Keratinocyte (primary cell): ENCODE measurements around the gene WBP1L. TPM values are rescaled to one million over a fixed set of nuclear protein-coding genes. Genes with fewer than 3 reads are reported as not detected.

Experiments
- DNase-seq: peaks from one replicate; pipeline ENCODE4 v3.0.0-alpha.2; 2011; ENCODE audit warnings: low read depth, missing footprints, low spot score
- FAIRE-seq: peaks from 2 replicates; lab custom pipeline; 2011; peaks lifted over from hg19 to GRCh38; lab: Jason Lieb, UNC
- H2AFZ ChIP-seq: 2 replicates; pipeline ENCODE4 v1.6.0; 2012; ENCODE audit warnings: low read length, control low read depth, inconsistent platforms; ENCODE audit not compliant: control insufficient read depth
- H3K27ac ChIP-seq: 2 replicates; pipeline ENCODE4 v1.5.1; 2011; ENCODE audit warnings: low read length; ENCODE audit not compliant: control insufficient read depth, insufficient read depth
- H3K27me3 ChIP-seq: 3 replicates; pipeline ENCODE4 v1.6.0; 2011; ENCODE audit warnings: low read length; ENCODE audit not compliant: control insufficient read depth, insufficient read depth; ENCODE audit errors: extremely low read depth
- H3K36me3 ChIP-seq, 2 experiments: 2 replicates in 1 of 2; 3 replicates in 1 of 2; pipeline ENCODE4 v1.5.1; 2011; ENCODE audit warnings: low read length in 2 of 2, mild to moderate bottlenecking in 1 of 2; ENCODE audit not compliant: control insufficient read depth in 2 of 2, insufficient read depth in 2 of 2; ENCODE audit errors: extremely low read depth in 1 of 2
- H3K4me1 ChIP-seq: 3 replicates; pipeline ENCODE4 v1.5.1; 2011; ENCODE audit warnings: low read length; ENCODE audit not compliant: control insufficient read depth, insufficient read depth; ENCODE audit errors: extremely low read depth
- H3K4me2 ChIP-seq: 3 replicates; pipeline ENCODE4 v1.6.0; 2011; ENCODE audit warnings: low read depth, low read length; ENCODE audit not compliant: control insufficient read depth, insufficient read depth; ENCODE audit errors: extremely low read depth
- H3K4me3 ChIP-seq, 3 experiments: fragments of 200-600 bp in 1 of 3; sonication (generic) in 1 of 3; 2 replicates in 2 of 3; 3 replicates in 1 of 3; pipeline ENCODE4 v1.5.1; 2011 to 2016; ENCODE audit warnings: low read length in 3 of 3, mild to moderate bottlenecking in 3 of 3, control low read depth in 2 of 3, inconsistent platforms in 1 of 3, low read depth in 1 of 3, mixed read lengths in 1 of 3, mixed run types in 1 of 3, moderate library complexity in 1 of 3; ENCODE audit not compliant: control insufficient read depth in 2 of 3, insufficient read depth in 2 of 3; ENCODE audit errors: extremely low read depth in 1 of 3
- H3K79me2 ChIP-seq: 2 replicates; pipeline ENCODE4 v1.6.0; 2012; ENCODE audit warnings: low read length; ENCODE audit not compliant: control insufficient read depth, insufficient read depth
- H3K9ac ChIP-seq: 3 replicates; pipeline ENCODE4 v1.6.0; 2011; ENCODE audit warnings: low read length; ENCODE audit not compliant: control insufficient read depth, insufficient read depth; ENCODE audit errors: extremely low read depth
- H3K9me1 ChIP-seq: 3 replicates; pipeline ENCODE4 v1.6.0; 2011; ENCODE audit warnings: low read length; ENCODE audit not compliant: control insufficient read depth, insufficient read depth; ENCODE audit errors: extremely low read depth
- H3K9me3 ChIP-seq: 2 replicates; pipeline ENCODE4 v1.5.1; 2012; ENCODE audit warnings: low read depth, low read length; ENCODE audit not compliant: control insufficient read depth
- H4K20me1 ChIP-seq: 3 replicates; pipeline ENCODE4 v1.6.0; 2011; ENCODE audit warnings: low read length; ENCODE audit not compliant: control insufficient read depth, insufficient read depth; ENCODE audit errors: extremely low read depth
- EZH2 ChIP-seq: IDR thresholded peaks from one replicate; pipeline ENCODE4 v1.6.1; 2012; ENCODE audit warnings: inconsistent platforms, mild to moderate bottlenecking, low read length, moderate library complexity
- dilution Hi-C: fragments of 300-500 bp; cut with MboI; formaldehyde crosslinking; loops from one replicate; pipeline ENCODE4 v1.7.0; 2020; ENCODE audit warnings: low sequenced_read_pairs; ENCODE audit not compliant: extremely low pct_ligation_motif_present
- polyA plus RNA-seq, 5 experiments: library from polyadenylated mRNA; depleted of rRNA in 3 of 5; stranded (reverse) in 3 of 5; stranded (forward) in 1 of 5; unstranded in 1 of 5; fragments of >200 nt; gene quantifications; 1 replicate in 1 of 5; 2 replicates in 3 of 5; 3 replicates in 1 of 5; pipeline versions ENCODE4 v1.2.1 to v1.2.3, GENCODE V29; 2011 to 2012; ENCODE audit warnings: missing spikeins in 2 of 5, low read depth in 1 of 5, low replicate concordance in 1 of 5
- TF ChIP-seq, protein P1 (sequence below), 3 experiments: IDR thresholded peaks in 1 of 3; conservative IDR thresholded peaks in 1 of 3; optimal IDR thresholded peaks in 1 of 3; 2 replicates in 2 of 3; 3 replicates in 1 of 3; pipeline versions ENCODE3 to v1.5.1; 2011; ENCODE audit warnings: low read length in 3 of 3, mild to moderate bottlenecking in 3 of 3, moderate library complexity in 2 of 3, control low read depth in 1 of 3, inconsistent platforms in 1 of 3; ENCODE audit not compliant: insufficient read depth in 2 of 3; ENCODE audit errors: extremely low read depth in 1 of 3

The WBP1L gene
- polyA plus RNA-seq, 1 donor (not counting 4 experiments of a cell fraction or from before 2014, with no cell fraction given), result 24.3 TPM

DNA sequence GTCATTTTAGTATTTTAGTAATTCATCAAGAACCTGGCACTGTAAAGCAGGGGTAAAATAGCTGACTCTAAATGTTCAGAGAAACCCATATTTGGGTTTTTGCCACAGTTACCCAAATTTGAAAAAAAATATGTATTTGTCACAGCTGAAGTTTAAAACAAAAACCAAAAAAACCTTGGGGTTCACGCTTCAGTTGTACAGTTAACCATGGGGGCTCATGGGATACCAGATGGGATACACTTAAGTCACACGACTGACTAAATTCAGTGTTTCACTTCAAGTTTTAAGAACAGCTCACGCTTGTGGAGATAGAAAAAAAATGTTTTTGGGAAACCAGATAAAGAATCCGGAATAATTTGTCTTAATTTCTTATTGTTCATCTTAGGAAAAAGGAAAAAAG, 31.7 kb upstream of the WBP1L start:
- dilution Hi-C loops, result no loop called here
- no peak overlapping the region for H3K4me2 ChIP-seq
- H3K9me1 ChIP-seq, result no peaks in the 10 kb centered on the region
- TF ChIP-seq, protein P1, sequence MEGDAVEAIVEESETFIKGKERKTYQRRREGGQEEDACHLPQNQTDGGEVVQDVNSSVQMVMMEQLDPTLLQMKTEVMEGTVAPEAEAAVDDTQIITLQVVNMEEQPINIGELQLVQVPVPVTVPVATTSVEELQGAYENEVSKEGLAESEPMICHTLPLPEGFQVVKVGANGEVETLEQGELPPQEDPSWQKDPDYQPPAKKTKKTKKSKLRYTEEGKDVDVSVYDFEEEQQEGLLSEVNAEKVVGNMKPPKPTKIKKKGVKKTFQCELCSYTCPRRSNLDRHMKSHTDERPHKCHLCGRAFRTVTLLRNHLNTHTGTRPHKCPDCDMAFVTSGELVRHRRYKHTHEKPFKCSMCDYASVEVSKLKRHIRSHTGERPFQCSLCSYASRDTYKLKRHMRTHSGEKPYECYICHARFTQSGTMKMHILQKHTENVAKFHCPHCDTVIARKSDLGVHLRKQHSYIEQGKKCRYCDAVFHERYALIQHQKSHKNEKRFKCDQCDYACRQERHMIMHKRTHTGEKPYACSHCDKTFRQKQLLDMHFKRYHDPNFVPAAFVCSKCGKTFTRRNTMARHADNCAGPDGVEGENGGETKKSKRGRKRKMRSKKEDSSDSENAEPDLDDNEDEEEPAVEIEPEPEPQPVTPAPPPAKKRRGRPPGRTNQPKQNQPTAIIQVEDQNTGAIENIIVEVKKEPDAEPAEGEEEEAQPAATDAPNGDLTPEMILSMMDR (optimal IDR thresholded peaks at IDR 0.05 in 1 of 3, IDR thresholded peaks at IDR 0.05 in 1 of 3, conservative IDR thresholded peaks at IDR 0.05 in 1 of 3; ENCODE audit: extremely low read depth in 1 of 3, insufficient read depth in 2 of 3, low read length in 3 of 3), result no peak
- FAIRE-seq (no peak), DNase-seq (no peak)
- peaks cover 19% of the 10 kb centered on the region for H3K79me2 ChIP-seq
- no peaks in the 10 kb centered on the region for H3K27me3 ChIP-seq
- no peak overlapping the region for H3K9ac ChIP-seq
- no peak overlapping the region for H3K27ac ChIP-seq
- H4K20me1 ChIP-seq, result no peaks in the 10 kb centered on the region
- H2AFZ ChIP-seq, result no peak overlapping the region
- no peaks in the 10 kb centered on the region for H3K36me3 ChIP-seq
- peaks cover 19% of the 10 kb centered on the region for H3K4me1 ChIP-seq
- no peak overlapping the region for H3K4me3 ChIP-seq
- H3K9me3 ChIP-seq, result no peaks in the 10 kb centered on the region

DNA sequence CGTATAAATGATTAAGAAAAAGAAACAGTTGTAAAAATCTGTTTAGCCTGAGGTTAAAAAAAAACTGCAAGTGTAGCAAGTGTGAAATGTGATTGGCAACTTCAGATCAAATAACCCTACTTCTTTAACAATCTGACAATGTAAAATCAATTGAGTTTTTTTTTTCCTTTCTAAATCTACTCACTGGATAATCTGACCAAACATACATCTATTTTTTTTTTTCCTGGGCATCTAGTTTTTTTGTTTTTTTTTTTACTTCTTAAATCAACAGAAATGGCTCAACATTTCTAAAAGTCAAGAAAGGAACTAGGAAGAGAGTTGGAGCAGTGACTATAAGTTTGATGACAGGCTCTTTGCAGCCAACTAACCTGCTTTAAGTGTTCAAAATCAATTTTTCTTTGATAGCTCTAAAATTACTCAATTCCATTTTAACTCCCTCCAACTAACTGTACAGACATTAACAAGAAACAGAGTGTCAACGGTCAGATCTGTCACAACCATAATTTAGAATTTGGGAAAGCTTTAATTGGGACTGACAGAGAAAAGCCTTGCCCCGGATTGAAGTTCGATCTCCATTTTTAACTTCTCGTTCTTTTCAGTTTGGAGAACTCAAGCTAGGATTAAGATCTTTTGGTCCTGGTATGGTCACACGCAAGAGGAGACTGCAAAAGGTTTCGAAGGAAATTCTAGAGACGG, 30.8 kb upstream of the WBP1L start:
- Histone ChIP-seq H3K27me3 (no peaks in the 10 kb centered on the region), H3K36me3 (no peaks in the 10 kb centered on the region), H3K79me2 (peaks cover 19% of the 10 kb centered on the region), H3K9me3 (no peaks in the 10 kb centered on the region), H3K9me1 (no peaks in the 10 kb centered on the region), H3K9ac (peak overlapping the region; percentile 83), H4K20me1 (no peaks in the 10 kb centered on the region), H2AFZ (peak overlapping the region; percentile 96), H3K27ac (peak overlapping the region; percentile 65), H3K4me2 (peak overlapping the region; percentile 99), H3K4me1 (peaks cover 19% of the 10 kb centered on the region), H3K4me3 (peak overlapping the region; percentile 70 to 96 (median 91))
- DNase-seq (no peak), FAIRE-seq (no peak)
- no peak for TF ChIP-seq EZH2
- TF ChIP-seq, protein P1 (optimal IDR thresholded peaks at IDR 0.05 in 1 of 3, IDR thresholded peaks at IDR 0.05 in 1 of 3, conservative IDR thresholded peaks at IDR 0.05 in 1 of 3; ENCODE audit: extremely low read depth in 1 of 3, insufficient read depth in 2 of 3, low read length in 3 of 3), result no peak
- dilution Hi-C loops, result no loop called here
